ENCODE measurements around the gene FREY1. TPM values are rescaled to one million over a fixed set of nuclear protein-coding genes. Genes with fewer than 3 reads are reported as not detected.
"Not testable (repeated sequence)": the region's sequence is repeated elsewhere in the genome, so short reads cannot be mapped to it uniquely, and the experiment has no call there.

The FREY1 gene
- total RNA-seq, 4 donors from 2014 or later = 1.6 TPM; not detected in 3

DNA sequence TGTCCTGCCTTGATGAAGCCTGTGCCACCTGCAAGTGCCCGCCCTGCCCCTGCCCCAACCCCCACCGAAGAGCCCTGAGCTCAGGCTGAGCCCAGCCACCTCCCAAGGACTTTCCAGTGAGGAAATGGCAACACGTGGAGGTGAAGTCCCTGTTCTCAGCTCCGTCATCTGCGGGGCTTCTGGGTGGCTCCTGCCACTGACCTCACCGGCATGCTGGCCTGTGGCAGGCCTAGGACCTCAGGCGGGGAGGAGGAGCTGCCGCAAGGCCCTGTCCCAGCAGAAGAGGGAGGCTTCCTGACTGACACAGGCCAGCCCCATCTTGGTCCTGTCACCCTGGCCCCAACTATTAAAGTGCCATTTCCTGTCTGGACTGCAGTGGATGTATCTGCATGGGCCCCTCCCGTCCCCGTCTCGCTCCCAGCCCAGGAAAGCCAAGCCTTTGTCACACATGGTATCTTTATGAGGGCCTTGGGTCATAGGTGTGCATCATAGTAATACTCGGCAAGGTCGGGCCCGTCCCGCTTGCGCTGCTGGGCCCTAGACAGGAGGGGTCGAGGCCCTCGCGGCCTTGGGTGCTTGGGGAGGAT, 882 bp downstream of the FREY1 start:
- H3K9me3 ChIP-seq = no peaks in the 10 kb centered on the region
- peaks cover 0 to 4% of the 10 kb centered on the region in 2 donors for H3K4me1 ChIP-seq
- no peak overlapping the region for H3K4me3 ChIP-seq
- no peaks in the 10 kb centered on the region for H3K36me3 ChIP-seq
- intact Hi-C loops (cut with DNase I; ENCODE audit: low total_unique reads) = no loop called here
- H3K27ac ChIP-seq = no peak overlapping the region
- TF ChIP-seq POLR2A (IDR thresholded peaks at IDR 0.05) = no peak
- TF ChIP-seq, protein P1, sequence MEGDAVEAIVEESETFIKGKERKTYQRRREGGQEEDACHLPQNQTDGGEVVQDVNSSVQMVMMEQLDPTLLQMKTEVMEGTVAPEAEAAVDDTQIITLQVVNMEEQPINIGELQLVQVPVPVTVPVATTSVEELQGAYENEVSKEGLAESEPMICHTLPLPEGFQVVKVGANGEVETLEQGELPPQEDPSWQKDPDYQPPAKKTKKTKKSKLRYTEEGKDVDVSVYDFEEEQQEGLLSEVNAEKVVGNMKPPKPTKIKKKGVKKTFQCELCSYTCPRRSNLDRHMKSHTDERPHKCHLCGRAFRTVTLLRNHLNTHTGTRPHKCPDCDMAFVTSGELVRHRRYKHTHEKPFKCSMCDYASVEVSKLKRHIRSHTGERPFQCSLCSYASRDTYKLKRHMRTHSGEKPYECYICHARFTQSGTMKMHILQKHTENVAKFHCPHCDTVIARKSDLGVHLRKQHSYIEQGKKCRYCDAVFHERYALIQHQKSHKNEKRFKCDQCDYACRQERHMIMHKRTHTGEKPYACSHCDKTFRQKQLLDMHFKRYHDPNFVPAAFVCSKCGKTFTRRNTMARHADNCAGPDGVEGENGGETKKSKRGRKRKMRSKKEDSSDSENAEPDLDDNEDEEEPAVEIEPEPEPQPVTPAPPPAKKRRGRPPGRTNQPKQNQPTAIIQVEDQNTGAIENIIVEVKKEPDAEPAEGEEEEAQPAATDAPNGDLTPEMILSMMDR (IDR thresholded peaks at IDR 0.05) = no peak
- H3K27me3 ChIP-seq = no peaks in the 10 kb centered on the region
- no peak for DNase-seq

GRCh38 chr11:45905576-45905975, 1.5 kb downstream of the FREY1 start:
- H3K9me3 ChIP-seq; intact Hi-C loops (cut with DNase I; ENCODE audit: low total_unique reads); DNase-seq; H3K36me3 ChIP-seq; H3K27me3 ChIP-seq; H3K4me3 ChIP-seq; H3K27ac ChIP-seq; H3K4me1 ChIP-seq: not testable (repeated sequence)

DNA sequence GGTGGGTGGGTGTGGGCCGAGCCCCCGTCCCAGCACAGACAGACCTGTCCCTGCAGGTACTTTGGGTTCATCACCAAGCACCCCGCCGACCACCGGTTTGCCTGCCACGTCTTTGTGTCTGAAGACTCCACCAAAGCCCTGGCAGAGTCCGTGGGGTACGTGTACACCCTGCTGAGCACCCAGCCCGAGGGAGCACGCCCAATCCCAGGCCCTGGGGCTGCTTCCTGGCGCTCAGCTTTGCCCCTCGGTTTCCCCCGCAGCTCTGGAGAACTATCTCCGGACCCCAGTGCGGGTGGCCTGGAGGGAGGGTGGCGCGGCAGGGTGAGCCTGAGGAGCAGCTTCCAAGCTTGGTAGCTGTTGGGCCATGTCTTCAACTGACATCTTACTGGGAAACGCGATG, 2.0 kb downstream of the FREY1 start:
- intact Hi-C loops (cut with DNase I; ENCODE audit: low total_unique reads) = no loop called here
- TF ChIP-seq, protein P1 (IDR thresholded peaks at IDR 0.05) = no peak
- no peak for TF ChIP-seq POLR2A (IDR thresholded peaks at IDR 0.05)
- H3K36me3 ChIP-seq = no peaks in the 10 kb centered on the region
- H3K4me1 ChIP-seq = peaks cover 0 to 6% of the 10 kb centered on the region in 2 donors
- DNase-seq = no peak
- no peak overlapping the region for H3K4me3 ChIP-seq
- no peaks in the 10 kb centered on the region for H3K9me3 ChIP-seq
- no peak overlapping the region for H3K27ac ChIP-seq
- no peaks in the 10 kb centered on the region for H3K27me3 ChIP-seq

- no peak overlapping the region for H3K27ac ChIP-seq
- no peaks in the 10 kb centered on the region for H3K36me3 ChIP-seq
- H3K4me1 ChIP-seq = peaks cover 0 to 6% of the 10 kb centered on the region in 2 donors
- intact Hi-C loops (cut with DNase I; ENCODE audit: low total_unique reads) = no loop called here
- H3K9me3 ChIP-seq = no peaks in the 10 kb centered on the region
- no peak overlapping the region for H3K4me3 ChIP-seq
- TF ChIP-seq POLR2A (IDR thresholded peaks at IDR 0.05) = no peak
- TF ChIP-seq, protein P1 (IDR thresholded peaks at IDR 0.05) = no peak
- DNase-seq = no peak
- H3K27me3 ChIP-seq = no peaks in the 10 kb centered on the region
These were observed 2.7 kb downstream of the FREY1 start for GRCh38 chr11:45904309-45904915.

- Histone ChIP-seq H3K27me3 (no peaks in the 10 kb centered on the region), H3K36me3 (no peaks in the 10 kb centered on the region), H3K4me3 (no peak overlapping the region), H3K27ac (no peak overlapping the region), H3K9me3 (no peaks in the 10 kb centered on the region), H3K4me1 (peaks cover 0 to 6% of the 10 kb centered on the region in 2 donors)
- intact Hi-C loops (cut with DNase I; ENCODE audit: low total_unique reads) = no loop called here
- TF ChIP-seq, protein P1 (IDR thresholded peaks at IDR 0.05) = no peak
- no peak for TF ChIP-seq POLR2A (IDR thresholded peaks at IDR 0.05)
- DNase-seq = no peak
These were observed 4.4 kb downstream of the FREY1 start for GRCh38 chr11:45902452-45903380.
